ENCODE measurements around the gene SP7.

SP7 gene

GRCh38 chr12:53292426-53292825 is 43.7 kb downstream of the SP7 start:
- H3K4me3 ChIP-seq (ENCODE audit: control insufficient read depth, low read depth, low read length) = no peak overlapping the region
- no peak for DNase-seq (ENCODE audit: low read depth)
- TF ChIP-seq CTCF (conservative IDR thresholded peaks at IDR 0.05; ENCODE audit: control insufficient read depth, insufficient read depth, low read depth, low read length) = no peak

- no peak overlapping the region for H3K4me3 ChIP-seq (ENCODE audit: control insufficient read depth, low read depth, low read length)
- TF ChIP-seq CTCF (conservative IDR thresholded peaks at IDR 0.05; ENCODE audit: control insufficient read depth, insufficient read depth, low read depth, low read length) = no peak
- DNase-seq (ENCODE audit: low read depth) = peak; percentile 53
Measured at GRCh38 chr12:53290661-53291060, 45.5 kb downstream of the SP7 start.

- TF ChIP-seq CTCF (conservative IDR thresholded peaks at IDR 0.05; ENCODE audit: control insufficient read depth, insufficient read depth, low read depth, low read length) = no peak
- peak; percentile 67 for DNase-seq (ENCODE audit: low read depth)
- no peak overlapping the region for H3K4me3 ChIP-seq (ENCODE audit: control insufficient read depth, low read depth, low read length)
Measured at GRCh38 chr12:53289891-53290290, 46.3 kb downstream of the SP7 start.

GRCh38 chr12:53288322-53288721 is 47.8 kb downstream of the SP7 start:
- no peak overlapping the region for H3K4me3 ChIP-seq (ENCODE audit: control insufficient read depth, low read depth, low read length)
- no peak for TF ChIP-seq CTCF (conservative IDR thresholded peaks at IDR 0.05; ENCODE audit: control insufficient read depth, insufficient read depth, low read depth, low read length)
- no peak for DNase-seq (ENCODE audit: low read depth)

GRCh38 chr12:53287741-53288216 is 48.4 kb downstream of the SP7 start:
- DNase-seq (ENCODE audit: low read depth) = peak; percentile 46
- H3K4me3 ChIP-seq (ENCODE audit: control insufficient read depth, low read depth, low read length) = no peak overlapping the region
- peak; percentile 46 for TF ChIP-seq CTCF (conservative IDR thresholded peaks at IDR 0.05; ENCODE audit: control insufficient read depth, insufficient read depth, low read depth, low read length)

- no peak for TF ChIP-seq CTCF (conservative IDR thresholded peaks at IDR 0.05; ENCODE audit: control insufficient read depth, insufficient read depth, low read depth, low read length)
- no peak for DNase-seq (ENCODE audit: low read depth)
- no peak overlapping the region for H3K4me3 ChIP-seq (ENCODE audit: control insufficient read depth, low read depth, low read length)
Measured at GRCh38 chr12:53286448-53286847, 49.7 kb downstream of the SP7 start.

- no peak for DNase-seq (ENCODE audit: low read depth)
- no peak for TF ChIP-seq CTCF (conservative IDR thresholded peaks at IDR 0.05; ENCODE audit: control insufficient read depth, insufficient read depth, low read depth, low read length)
- H3K4me3 ChIP-seq (ENCODE audit: control insufficient read depth, low read depth, low read length) = no peak overlapping the region
Measured at GRCh38 chr12:53279888-53280498, 56.2 kb downstream of the SP7 start.

Data from fibroblast of mammary gland (primary cell).